DND-41 (cell line): ENCODE measurements around the gene NOS2.
"Not testable (repeated sequence)": the region's sequence is repeated elsewhere in the genome, so short reads cannot be mapped to it uniquely, and the experiment has no call there.

Source experiments
- ATAC-seq: fragments of 200-7000 bp; cut with Tn5 transposase; 3 replicates; pipeline ENCODE4 v1.9.1; 2021; ENCODE audit warnings: low read depth; ENCODE audit not compliant: insufficient read depth
- DNase-seq: peaks from one replicate; pipeline ENCODE4 v3.0.0-alpha.2; 2020
- H2AFZ ChIP-seq: 2 replicates; pipeline ENCODE4 v1.6.0; 2012; ENCODE audit warnings: low read depth, low read length
- H3K27ac ChIP-seq: 2 replicates; pipeline ENCODE4 v1.5.1; 2012; ENCODE audit warnings: low read length, inconsistent platforms
- H3K27me3 ChIP-seq: fragments of 200-600 bp; sonication (generic); 2 replicates; pipeline ENCODE4 v1.6.0; 2012; ENCODE audit warnings: low read length, mild to moderate bottlenecking, inconsistent platforms; ENCODE audit not compliant: insufficient read depth, poor library complexity
- H3K36me3 ChIP-seq: 2 replicates; pipeline ENCODE4 v1.5.1; 2012; ENCODE audit warnings: low read length, inconsistent platforms; ENCODE audit not compliant: insufficient read depth
- H3K4me1 ChIP-seq: 2 replicates; pipeline ENCODE4 v1.5.1; 2012; ENCODE audit warnings: mild to moderate bottlenecking, low read length; ENCODE audit not compliant: insufficient read depth
- H3K4me2 ChIP-seq: 2 replicates; pipeline ENCODE4 v1.6.0; 2012; ENCODE audit warnings: mild to moderate bottlenecking, moderate library complexity, low read length, inconsistent platforms; ENCODE audit not compliant: insufficient read depth
- H3K4me3 ChIP-seq, 2 experiments: fragments of 200-600 bp in 1 of 2; shearing (Covaris generic) in 1 of 2; 2 replicates each; pipeline ENCODE4 v1.5.1; 2012 to 2016; ENCODE audit warnings: inconsistent platforms in 2 of 2, low read length in 2 of 2, mild to moderate bottlenecking in 2 of 2, low read depth in 1 of 2, moderate library complexity in 1 of 2
- H3K79me2 ChIP-seq: 2 replicates; pipeline ENCODE4 v1.6.0; 2012; ENCODE audit warnings: low read length, inconsistent platforms; ENCODE audit not compliant: insufficient read depth
- H3K9ac ChIP-seq: 2 replicates; pipeline ENCODE4 v1.6.0; 2012; ENCODE audit warnings: low read depth, mild to moderate bottlenecking, inconsistent platforms, low read length, moderate library complexity
- H3K9me3 ChIP-seq: 2 replicates; pipeline ENCODE4 v1.5.1; 2012; ENCODE audit warnings: low read length, moderate library complexity, mild to moderate bottlenecking, inconsistent platforms; ENCODE audit not compliant: insufficient read depth, severe bottlenecking
- H4K20me1 ChIP-seq: 2 replicates; pipeline ENCODE4 v1.6.0; 2012; ENCODE audit warnings: low read length; ENCODE audit not compliant: insufficient read depth
- EZH2 ChIP-seq: IDR thresholded peaks from 3 replicates; pipeline ENCODE4 v1.6.1; 2012; ENCODE audit warnings: borderline replicate concordance, low read depth, mild to moderate bottlenecking, moderate library complexity, low read length, inconsistent platforms; ENCODE audit not compliant: severe bottlenecking
- TF ChIP-seq, protein P1 (sequence below): IDR thresholded peaks from 2 replicates; pipeline ENCODE4 v1.5.1; 2012; ENCODE audit warnings: borderline replicate concordance, low read length, moderate library complexity, mild to moderate bottlenecking; ENCODE audit not compliant: poor library complexity, severe bottlenecking; ENCODE audit errors: extremely low read depth

NOS2 gene

DNA sequence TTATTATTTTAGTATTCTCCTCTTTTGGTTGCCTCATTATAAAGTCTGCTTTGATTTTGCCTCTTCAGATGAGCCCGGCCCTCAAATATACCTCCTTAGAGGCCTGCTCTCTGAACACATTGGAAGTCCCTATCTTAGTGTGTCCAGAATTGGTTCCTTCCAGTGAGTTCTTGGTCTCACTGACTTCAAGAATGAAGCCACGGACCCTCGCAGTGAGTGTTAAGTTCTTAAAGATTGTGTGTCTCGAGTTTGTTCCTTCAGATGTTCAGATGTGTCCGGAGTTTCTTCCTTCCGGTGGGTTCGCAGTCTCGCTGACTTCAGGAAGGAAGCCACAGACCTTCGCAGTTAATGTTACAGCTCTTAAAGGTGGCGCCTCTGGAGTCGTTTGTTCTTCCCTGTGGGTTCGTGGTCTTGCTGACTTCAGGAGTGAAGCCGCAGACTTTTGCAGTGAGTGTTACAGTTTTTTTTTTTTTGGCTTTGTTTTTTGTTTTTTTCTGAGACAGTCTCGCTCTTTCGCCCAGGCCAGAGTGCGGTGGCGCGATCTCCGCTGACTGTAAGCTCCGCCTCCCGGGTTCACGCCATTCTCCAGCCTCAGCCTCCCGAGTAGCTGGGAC, 45.8 kb upstream of the NOS2 start:
- H3K27ac ChIP-seq: no peak overlapping the region
- H3K36me3 ChIP-seq: no peaks in the 10 kb centered on the region
- H3K79me2 ChIP-seq: no peaks in the 10 kb centered on the region
- no peaks in the 10 kb centered on the region for H3K9me3 ChIP-seq
- H3K27me3 ChIP-seq: no peaks in the 10 kb centered on the region
- no peaks in the 10 kb centered on the region for H4K20me1 ChIP-seq
- peaks cover 13% of the 10 kb centered on the region for H3K4me1 ChIP-seq
- H3K4me2 ChIP-seq: peak overlapping the region; percentile 45
- no peak overlapping the region for H2AFZ ChIP-seq
- DNase-seq: peak; percentile 80
- H3K4me3 ChIP-seq: no peak overlapping the region
- H3K9ac ChIP-seq: no peak overlapping the region
- ATAC-seq: peak; percentile 99
- no peak for TF ChIP-seq EZH2
- TF ChIP-seq, protein P1, sequence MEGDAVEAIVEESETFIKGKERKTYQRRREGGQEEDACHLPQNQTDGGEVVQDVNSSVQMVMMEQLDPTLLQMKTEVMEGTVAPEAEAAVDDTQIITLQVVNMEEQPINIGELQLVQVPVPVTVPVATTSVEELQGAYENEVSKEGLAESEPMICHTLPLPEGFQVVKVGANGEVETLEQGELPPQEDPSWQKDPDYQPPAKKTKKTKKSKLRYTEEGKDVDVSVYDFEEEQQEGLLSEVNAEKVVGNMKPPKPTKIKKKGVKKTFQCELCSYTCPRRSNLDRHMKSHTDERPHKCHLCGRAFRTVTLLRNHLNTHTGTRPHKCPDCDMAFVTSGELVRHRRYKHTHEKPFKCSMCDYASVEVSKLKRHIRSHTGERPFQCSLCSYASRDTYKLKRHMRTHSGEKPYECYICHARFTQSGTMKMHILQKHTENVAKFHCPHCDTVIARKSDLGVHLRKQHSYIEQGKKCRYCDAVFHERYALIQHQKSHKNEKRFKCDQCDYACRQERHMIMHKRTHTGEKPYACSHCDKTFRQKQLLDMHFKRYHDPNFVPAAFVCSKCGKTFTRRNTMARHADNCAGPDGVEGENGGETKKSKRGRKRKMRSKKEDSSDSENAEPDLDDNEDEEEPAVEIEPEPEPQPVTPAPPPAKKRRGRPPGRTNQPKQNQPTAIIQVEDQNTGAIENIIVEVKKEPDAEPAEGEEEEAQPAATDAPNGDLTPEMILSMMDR: no peak

- Histone ChIP-seq H3K4me3 (no peak overlapping the region), H3K36me3 (no peaks in the 10 kb centered on the region), H3K9ac (no peak overlapping the region), H4K20me1 (no peaks in the 10 kb centered on the region), H3K9me3 (no peaks in the 10 kb centered on the region), H3K27me3 (no peaks in the 10 kb centered on the region), H3K27ac (no peak overlapping the region), H3K79me2 (no peaks in the 10 kb centered on the region), H2AFZ (no peak overlapping the region), H3K4me2 (peak overlapping the region; percentile 45; the same call in 1 of the 2 replicates), H3K4me1 (peaks cover 13% of the 10 kb centered on the region)
- ATAC-seq (no peak), DNase-seq (no peak)
- TF ChIP-seq, protein P1: no peak
- no peak for TF ChIP-seq EZH2
These were observed 45.1 kb upstream of the NOS2 start for GRCh38 chr17:27845264-27846041.

DNA sequence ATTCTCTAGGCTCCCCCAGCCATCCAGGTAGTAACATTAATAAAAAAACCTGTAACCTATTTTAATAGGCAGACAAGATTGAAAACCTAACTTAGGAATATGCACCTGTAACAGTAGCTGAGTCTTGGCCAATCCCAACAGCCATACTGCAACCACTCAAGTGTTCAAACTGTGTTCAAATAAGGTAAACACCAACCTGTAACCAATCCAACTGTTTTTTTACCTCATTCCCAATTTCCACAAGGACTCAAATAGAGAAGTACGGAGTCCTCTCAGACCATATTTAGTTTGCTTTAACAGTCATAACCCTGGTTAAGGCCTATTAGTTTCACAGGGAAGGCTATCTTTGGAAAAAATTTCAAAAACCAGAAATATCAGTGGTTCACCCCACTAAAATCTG, 40.4 kb upstream of the NOS2 start:
- ATAC-seq: no peak

DNA sequence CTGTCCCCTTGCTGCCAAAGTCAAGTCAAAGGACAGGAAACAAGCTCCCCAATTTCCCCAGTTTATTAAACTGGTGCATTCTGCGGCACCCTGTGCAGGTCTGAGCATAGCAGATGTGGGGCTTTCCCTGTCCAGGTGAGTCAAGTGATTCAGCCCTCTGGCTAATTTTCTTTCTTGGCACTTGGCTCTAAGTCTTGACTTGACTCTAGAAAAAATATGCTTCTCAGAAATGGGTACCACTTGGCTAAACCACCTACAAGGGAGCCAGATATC, 40.0 kb upstream of the NOS2 start:
- H3K4me3 ChIP-seq, H3K36me3 ChIP-seq, H3K27me3 ChIP-seq, H3K27ac ChIP-seq, H3K4me1 ChIP-seq, H3K79me2 ChIP-seq, ATAC-seq, H3K9ac ChIP-seq, H3K4me2 ChIP-seq, H3K9me3 ChIP-seq, H2AFZ ChIP-seq, DNase-seq, H4K20me1 ChIP-seq: not testable (repeated sequence)

More for the DNA sequence above, 40.4 kb upstream of the NOS2 start:
- H3K36me3 ChIP-seq: no peaks in the 10 kb centered on the region
- H3K9me3 ChIP-seq: no peaks in the 10 kb centered on the region
- peaks cover 3% of the 10 kb centered on the region for H3K27me3 ChIP-seq
- H3K4me2 ChIP-seq: no peak overlapping the region
- H4K20me1 ChIP-seq: no peaks in the 10 kb centered on the region
- DNase-seq: no peak
- no peak overlapping the region for H3K27ac ChIP-seq
- no peak overlapping the region for H3K4me3 ChIP-seq
- no peaks in the 10 kb centered on the region for H3K4me1 ChIP-seq
- no peak overlapping the region for H2AFZ ChIP-seq
- TF ChIP-seq, protein P1: no peak
- TF ChIP-seq EZH2: no peak
- no peaks in the 10 kb centered on the region for H3K79me2 ChIP-seq
- no peak overlapping the region for H3K9ac ChIP-seq

GRCh38 chr17:27839571-27840405, 39.5 kb upstream of the NOS2 start:
- not testable (repeated sequence) for H3K9me3 ChIP-seq, H4K20me1 ChIP-seq, H2AFZ ChIP-seq, H3K27ac ChIP-seq, ATAC-seq, H3K4me3 ChIP-seq, H3K4me2 ChIP-seq, H3K4me1 ChIP-seq, H3K79me2 ChIP-seq, H3K36me3 ChIP-seq, DNase-seq, H3K27me3 ChIP-seq, H3K9ac ChIP-seq
